ENCODE measurements around the gene S100P. TPM values are rescaled to one million over a fixed set of nuclear protein-coding genes. Genes with fewer than 3 reads are reported as not detected.

The S100P gene
- total RNA-seq, 1 donor from 2014 or later, result 8.8 TPM

- Histone ChIP-seq H3K36me3 (ENCODE audit: control insufficient read depth, insufficient read depth, low read length) (no peaks in the 10 kb centered on the region), H3K4me3 (ENCODE audit: low read depth, low read length) (peak within 1 kb of the TSS; percentile 65), H3K27me3 (ENCODE audit: control insufficient read depth, insufficient read depth, low read length) (no peaks in the 10 kb centered on the region)
- peak; percentile 89 for DNase-seq (ENCODE audit: low read depth)
- no peak for TF ChIP-seq CTCF (IDR thresholded peaks at IDR 0.05; ENCODE audit: insufficient read depth, low read length, poor library complexity, severe bottlenecking)
Observed at GRCh38 chr4:6709230-6710114, 15.8 kb downstream of the S100P start, which contains the start of gene MRFAP1L1. MRFAP1L1 (minus strand) TSS chr4:6709865; CDS start chr4:6709629, 236 bp downstream.

GRCh38 chr4:6710282-6710681 lies 16.6 kb downstream of the S100P start:
- Histone ChIP-seq H3K36me3 (ENCODE audit: control insufficient read depth, insufficient read depth, low read length) (no peaks in the 10 kb centered on the region), H3K27me3 (ENCODE audit: control insufficient read depth, insufficient read depth, low read length) (no peaks in the 10 kb centered on the region), H3K4me3 (ENCODE audit: low read depth, low read length) (peak overlapping the region; percentile 65)
- DNase-seq (ENCODE audit: low read depth), result no peak
- TF ChIP-seq CTCF (IDR thresholded peaks at IDR 0.05; ENCODE audit: insufficient read depth, low read length, poor library complexity, severe bottlenecking), result no peak

DNA sequence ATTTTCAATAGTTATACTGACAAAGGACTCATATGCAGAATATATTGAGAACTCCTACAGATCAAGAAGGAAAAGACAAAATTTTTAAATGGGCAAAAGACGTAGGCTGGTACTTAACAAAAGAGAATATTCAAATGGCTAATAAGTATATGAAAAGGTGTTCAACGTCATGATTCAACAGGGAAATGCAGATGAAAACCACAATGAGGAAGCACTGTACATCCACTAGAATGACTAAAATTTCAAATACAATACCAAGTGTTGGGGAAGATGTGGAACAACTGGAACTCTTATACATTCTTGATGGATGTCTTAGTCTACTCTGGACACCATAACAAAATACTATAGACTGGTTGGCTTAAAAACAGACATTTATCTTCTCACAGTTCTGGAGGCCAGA lies 17.3 kb downstream of the S100P start:
- Histone ChIP-seq H3K27me3 (ENCODE audit: control insufficient read depth, insufficient read depth, low read length) (no peaks in the 10 kb centered on the region), H3K4me3 (ENCODE audit: low read depth, low read length) (no peak overlapping the region), H3K36me3 (ENCODE audit: control insufficient read depth, insufficient read depth, low read length) (no peaks in the 10 kb centered on the region)
- no peak for TF ChIP-seq CTCF (IDR thresholded peaks at IDR 0.05; ENCODE audit: insufficient read depth, low read length, poor library complexity, severe bottlenecking)
- DNase-seq (ENCODE audit: low read depth), result no peak

DNA sequence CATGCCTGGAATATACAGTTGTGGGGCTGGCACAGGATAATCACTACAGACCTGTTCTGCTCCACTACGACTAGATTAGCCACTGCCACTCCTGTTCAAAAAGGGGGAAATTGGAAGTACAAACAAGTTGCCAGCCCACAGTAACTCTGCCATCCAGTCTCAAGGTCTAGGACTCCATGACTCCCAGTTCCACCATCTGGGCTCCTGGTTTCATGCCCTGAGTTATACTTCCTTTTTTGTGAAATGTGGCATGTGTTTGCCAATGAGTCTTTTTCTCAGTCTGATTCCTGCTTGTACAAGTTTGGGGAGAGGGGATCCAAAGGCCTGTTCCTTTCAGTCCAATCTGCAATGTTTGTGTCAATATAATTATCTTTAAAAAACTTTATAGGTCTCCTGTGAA lies 21.3 kb downstream of the S100P start:
- DNase-seq (ENCODE audit: low read depth), result no peak
- Histone ChIP-seq H3K27me3 (ENCODE audit: control insufficient read depth, insufficient read depth, low read length) (no peaks in the 10 kb centered on the region), H3K36me3 (ENCODE audit: control insufficient read depth, insufficient read depth, low read length) (no peaks in the 10 kb centered on the region), H3K4me3 (ENCODE audit: low read depth, low read length) (no peak overlapping the region)
- TF ChIP-seq CTCF (IDR thresholded peaks at IDR 0.05; ENCODE audit: insufficient read depth, low read length, poor library complexity, severe bottlenecking), result no peak

DNA sequence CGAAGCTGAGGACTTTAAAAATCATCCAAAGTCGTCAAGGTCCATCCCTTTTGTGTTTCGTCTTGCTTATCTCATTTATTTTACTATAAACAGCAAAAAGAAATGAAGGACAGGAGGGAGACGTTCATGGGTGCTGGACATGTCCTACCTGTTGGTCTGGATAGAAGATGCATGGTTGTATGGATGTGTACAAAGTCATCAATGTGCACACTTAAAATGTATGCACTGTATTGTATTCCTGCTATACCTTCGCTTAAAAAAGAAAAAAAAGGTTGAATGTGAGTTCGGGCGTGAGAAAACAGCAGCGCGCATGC lies 22.0 kb downstream of the S100P start:
- no peak for TF ChIP-seq CTCF (IDR thresholded peaks at IDR 0.05; ENCODE audit: insufficient read depth, low read length, poor library complexity, severe bottlenecking)
- no peak for DNase-seq (ENCODE audit: low read depth)
- no peaks in the 10 kb centered on the region for H3K27me3 ChIP-seq (ENCODE audit: control insufficient read depth, insufficient read depth, low read length)
- H3K36me3 ChIP-seq (ENCODE audit: control insufficient read depth, insufficient read depth, low read length), result no peaks in the 10 kb centered on the region
- peak overlapping the region; percentile 76 for H3K4me3 ChIP-seq (ENCODE audit: low read depth, low read length)
